Loucy (cell line): Measurements from ENCODE around the gene IGFN1.

Source experiments
- H2AFZ ChIP-seq: fragments of 200-600 bp; sonication (generic); 2 replicates; pipeline ENCODE4 v1.6.0; 2016; ENCODE audit warnings: antibody characterized with exemption, mild to moderate bottlenecking, low read length, moderate library complexity
- H3F3A ChIP-seq: fragments of 200-600 bp; 2 replicates; pipeline ENCODE4 v1.6.0; 2016; ENCODE audit warnings: antibody characterized with exemption, low read depth, mild to moderate bottlenecking
- H3K27me3 ChIP-seq: fragments of 200-600 bp; sonication (generic); 2 replicates; pipeline ENCODE4 v1.6.1; 2014; ENCODE audit warnings: low read length, mild to moderate bottlenecking; ENCODE audit not compliant: insufficient read depth, poor library complexity, severe bottlenecking
- H3K36me3 ChIP-seq: fragments of 200-600 bp; sonication (generic); 2 replicates; pipeline ENCODE4 v1.6.1; 2016; ENCODE audit warnings: low read length; ENCODE audit not compliant: insufficient read depth
- H3K4me1 ChIP-seq: fragments of 200-600 bp; sonication (generic); 2 replicates; pipeline ENCODE4 v1.5.1; 2014; ENCODE audit warnings: low read length, mild to moderate bottlenecking; ENCODE audit not compliant: insufficient read depth, poor library complexity, severe bottlenecking
- H3K4me2 ChIP-seq: fragments of 200-600 bp; sonication (generic); 2 replicates; pipeline ENCODE4 v1.6.0; 2014; ENCODE audit warnings: antibody characterized with exemption, low read length, low read depth, mild to moderate bottlenecking; ENCODE audit not compliant: poor library complexity, severe bottlenecking
- H3K4me3 ChIP-seq: fragments of 200-600 bp; sonication (generic); 2 replicates; pipeline ENCODE4 v1.5.1; 2014; ENCODE audit warnings: low read length, mild to moderate bottlenecking, mixed read lengths; ENCODE audit not compliant: poor library complexity, severe bottlenecking
- H3K79me2 ChIP-seq: fragments of 200-600 bp; sonication (generic); 2 replicates; pipeline ENCODE4 v1.6.1; 2014; ENCODE audit warnings: low read length; ENCODE audit not compliant: insufficient read depth
- H3K9ac ChIP-seq: fragments of 200-600 bp; sonication (generic); 2 replicates; pipeline ENCODE4 v1.6.0; 2014; ENCODE audit warnings: mild to moderate bottlenecking, low read depth, low read length, moderate library complexity; ENCODE audit not compliant: poor library complexity, severe bottlenecking
- H3K9me2 ChIP-seq: fragments of 200-600 bp; sonication (generic); replicated peaks from 2 replicates; pipeline ENCODE4 v1.6.1; 2016; ENCODE audit warnings: low read depth, low read length, mixed read lengths
- H3K9me3 ChIP-seq: fragments of 200-600 bp; sonication (generic); 2 replicates; pipeline ENCODE4 v1.6.1; 2014; ENCODE audit warnings: mild to moderate bottlenecking, antibody characterized with exemption, low read length, low read depth; ENCODE audit not compliant: insufficient read depth
- H4K20me1 ChIP-seq: fragments of 200-600 bp; sonication (generic); 2 replicates; pipeline ENCODE4 v1.6.0; 2014; ENCODE audit warnings: antibody characterized with exemption, low read length, mild to moderate bottlenecking; ENCODE audit not compliant: insufficient read depth, poor library complexity, severe bottlenecking
- CTCF ChIP-seq: fragments of 200-600 bp; sonication (generic); conservative IDR thresholded peaks from 2 replicates; pipeline ENCODE4 v1.5.1; 2014; ENCODE audit warnings: mild to moderate bottlenecking, antibody characterized with exemption, low read length
- EZH2phosphoT487 ChIP-seq: fragments of 200-600 bp; IDR thresholded peaks from 2 replicates; pipeline ENCODE4 v1.6.1; 2018; ENCODE audit warnings: antibody characterized with exemption, mild to moderate bottlenecking, moderate library complexity, borderline replicate concordance

Gene IGFN1

GRCh38 chr1:201220388-201220715, 29.7 kb downstream of the IGFN1 start:
- no peaks in the 10 kb centered on the region for H3K27me3 ChIP-seq
- no peak overlapping the region for H3K4me3 ChIP-seq
- H3K9me3 ChIP-seq: no peaks in the 10 kb centered on the region
- no peak overlapping the region for H2AFZ ChIP-seq
- no peaks in the 10 kb centered on the region for H4K20me1 ChIP-seq
- TF ChIP-seq EZH2phosphoT487 (no peak), CTCF (no peak)
- H3K36me3 ChIP-seq: no peaks in the 10 kb centered on the region
- no peaks in the 10 kb centered on the region for H3K4me1 ChIP-seq
- no peak overlapping the region for H3K4me2 ChIP-seq
- H3F3A ChIP-seq: no peaks in the 10 kb centered on the region
- no peaks in the 10 kb centered on the region for H3K9me2 ChIP-seq
- no peaks in the 10 kb centered on the region for H3K79me2 ChIP-seq
- H3K9ac ChIP-seq: no peak overlapping the region

- no peak overlapping the region for H3K4me2 ChIP-seq
- no peak overlapping the region for H3K9ac ChIP-seq
- H3K4me1 ChIP-seq: no peaks in the 10 kb centered on the region
- H4K20me1 ChIP-seq: no peaks in the 10 kb centered on the region
- H3K4me3 ChIP-seq: no peak overlapping the region
- no peaks in the 10 kb centered on the region for H3K36me3 ChIP-seq
- H2AFZ ChIP-seq: no peak overlapping the region
- H3K27me3 ChIP-seq: no peaks in the 10 kb centered on the region
- no peaks in the 10 kb centered on the region for H3K79me2 ChIP-seq
- H3F3A ChIP-seq: no peaks in the 10 kb centered on the region
- no peaks in the 10 kb centered on the region for H3K9me3 ChIP-seq
- H3K9me2 ChIP-seq: no peaks in the 10 kb centered on the region
- TF ChIP-seq CTCF: no peak
- TF ChIP-seq EZH2phosphoT487: no peak
Measured at GRCh38 chr1:201221201-201221846, 30.7 kb downstream of the IGFN1 start.

GRCh38 chr1:201222125-201222524, 31.5 kb downstream of the IGFN1 start:
- Histone ChIP-seq H3K9ac (no peak overlapping the region), H3K36me3 (no peaks in the 10 kb centered on the region), H3K4me2 (no peak overlapping the region), H2AFZ (no peak overlapping the region), H3K9me3 (no peaks in the 10 kb centered on the region), H3K4me1 (no peaks in the 10 kb centered on the region), H3K79me2 (no peaks in the 10 kb centered on the region), H3K27me3 (no peaks in the 10 kb centered on the region), H4K20me1 (no peaks in the 10 kb centered on the region), H3F3A (no peaks in the 10 kb centered on the region), H3K9me2 (no peaks in the 10 kb centered on the region), H3K4me3 (no peak overlapping the region)
- no peak for TF ChIP-seq CTCF
